GM18873 (cell line): Measurements from ENCODE around the gene ADSS1.

Experiments used
- ATAC-seq: cut with Tn5 transposase; IDR thresholded peaks from one replicate; pipeline ENCODE4 v1.9.1; 2021; ENCODE audit warnings: mild to moderate bottlenecking, moderate library complexity, moderate number of reproducible peaks; ENCODE audit not compliant: unreplicated experiment, low FRiP score

The ADSS1 gene

DNA sequence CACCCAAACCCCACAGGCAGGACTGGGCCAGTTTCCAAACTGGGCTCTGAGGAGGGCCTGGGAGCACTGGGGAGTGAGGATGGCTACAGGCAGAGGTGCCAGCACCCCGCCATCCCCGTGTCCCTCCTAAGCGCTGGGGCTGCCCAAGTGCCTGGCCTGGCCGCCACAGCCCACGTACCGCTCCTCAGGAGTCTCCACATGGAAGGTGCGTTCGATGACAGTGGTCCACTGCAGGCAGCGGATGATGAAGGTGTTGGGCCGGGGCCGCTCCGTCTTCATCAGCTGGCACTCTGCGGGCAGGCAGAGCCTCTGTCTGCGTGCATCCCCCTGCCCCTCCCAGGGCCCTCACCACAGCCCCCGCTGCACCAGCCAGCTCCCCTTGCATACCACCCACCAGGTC, 52.5 kb downstream of the ADSS1 start:
- no peak for ATAC-seq

DNA sequence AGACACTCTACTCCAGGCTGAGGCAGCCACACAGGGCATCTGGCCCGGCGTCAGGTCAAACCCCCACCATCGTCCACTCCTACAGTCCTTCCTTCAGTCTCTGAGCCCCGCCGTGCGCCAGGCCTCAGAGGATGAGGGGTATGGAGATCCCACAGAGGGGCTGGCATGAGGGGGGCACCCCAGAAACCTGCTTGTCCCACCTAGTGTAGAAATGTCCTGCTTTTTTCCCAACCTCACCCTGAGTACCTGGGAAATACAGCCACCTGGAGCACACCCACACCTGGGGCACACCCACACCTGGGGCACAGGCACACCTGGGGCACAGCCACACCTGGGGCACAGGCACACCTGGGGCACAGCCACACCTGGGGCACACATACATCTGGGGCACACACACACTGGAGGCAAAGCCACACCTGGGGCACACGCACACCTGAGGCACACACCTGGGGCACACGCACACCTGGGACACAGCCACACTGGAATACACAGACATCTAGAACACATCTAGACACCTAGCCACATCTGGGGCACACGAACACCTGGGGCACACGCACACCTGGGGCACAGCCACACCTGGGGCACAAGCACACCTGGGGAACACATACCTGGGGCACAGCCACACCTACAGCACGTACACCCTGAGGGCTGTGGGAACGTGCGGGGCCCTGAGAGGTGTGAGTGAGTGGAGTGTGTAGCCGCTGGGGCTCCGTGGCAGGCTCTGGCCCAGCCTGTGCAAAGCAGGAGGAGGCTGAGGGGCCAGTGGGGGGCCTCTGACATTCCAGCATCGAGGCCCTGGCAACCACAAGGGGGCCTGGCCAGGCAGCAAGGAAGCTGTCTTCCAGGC, 53.2 kb downstream of the ADSS1 start:
- no peak for ATAC-seq

DNA sequence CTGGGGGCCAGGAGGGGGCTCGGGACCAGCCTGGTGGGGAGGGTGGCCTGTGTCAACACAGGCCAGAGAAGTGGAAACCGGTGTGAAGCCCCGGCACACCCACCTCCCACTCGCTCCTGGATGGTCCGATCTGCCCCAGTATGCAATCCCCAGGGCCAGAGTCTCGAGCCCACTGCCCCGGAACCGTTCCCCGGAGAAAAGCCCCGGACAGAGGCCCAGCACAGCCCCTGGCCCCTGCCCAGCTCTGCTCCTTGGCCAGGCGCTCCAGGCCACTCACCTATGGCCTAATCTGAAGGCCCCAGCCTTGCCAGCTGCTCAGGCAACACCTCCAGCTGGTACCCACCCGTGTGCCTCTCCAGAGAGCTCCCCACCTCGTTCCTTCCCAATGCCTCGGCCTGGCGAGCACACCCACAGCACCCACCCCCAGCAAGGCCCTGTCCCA, 53.8 kb downstream of the ADSS1 start:
- no peak for ATAC-seq

DNA sequence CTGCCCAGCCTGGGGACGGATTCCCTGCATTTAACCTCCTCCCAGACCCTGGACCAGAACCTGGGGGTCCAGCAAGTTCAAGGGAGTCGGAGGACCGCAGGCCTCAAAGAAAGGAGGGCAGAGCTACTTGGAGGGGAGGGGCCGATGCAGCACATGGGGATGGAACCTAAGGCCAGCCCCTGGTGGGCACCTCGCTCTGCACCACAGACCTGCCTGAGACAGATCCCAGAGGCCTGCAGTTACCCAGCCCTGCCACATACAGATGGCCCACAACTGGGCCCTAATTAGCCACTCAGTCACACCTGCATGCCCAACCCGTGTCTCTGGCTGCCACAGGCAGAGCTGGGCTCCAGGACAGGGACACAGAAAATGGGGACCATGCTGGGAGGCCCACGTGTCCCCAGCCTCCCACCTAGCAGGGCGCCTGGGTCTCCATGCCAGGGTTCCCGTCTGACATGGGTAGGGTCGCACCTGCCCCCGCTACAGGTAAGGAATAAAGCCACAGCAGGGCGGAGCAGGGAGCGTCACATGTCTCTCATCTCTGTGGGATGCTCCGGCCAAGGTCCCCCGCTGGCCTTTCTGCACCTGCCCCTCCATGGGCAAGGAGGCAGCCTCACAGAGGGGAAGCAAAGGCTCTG, 54.8 kb downstream of the ADSS1 start:
- ATAC-seq, result no peak

DNA sequence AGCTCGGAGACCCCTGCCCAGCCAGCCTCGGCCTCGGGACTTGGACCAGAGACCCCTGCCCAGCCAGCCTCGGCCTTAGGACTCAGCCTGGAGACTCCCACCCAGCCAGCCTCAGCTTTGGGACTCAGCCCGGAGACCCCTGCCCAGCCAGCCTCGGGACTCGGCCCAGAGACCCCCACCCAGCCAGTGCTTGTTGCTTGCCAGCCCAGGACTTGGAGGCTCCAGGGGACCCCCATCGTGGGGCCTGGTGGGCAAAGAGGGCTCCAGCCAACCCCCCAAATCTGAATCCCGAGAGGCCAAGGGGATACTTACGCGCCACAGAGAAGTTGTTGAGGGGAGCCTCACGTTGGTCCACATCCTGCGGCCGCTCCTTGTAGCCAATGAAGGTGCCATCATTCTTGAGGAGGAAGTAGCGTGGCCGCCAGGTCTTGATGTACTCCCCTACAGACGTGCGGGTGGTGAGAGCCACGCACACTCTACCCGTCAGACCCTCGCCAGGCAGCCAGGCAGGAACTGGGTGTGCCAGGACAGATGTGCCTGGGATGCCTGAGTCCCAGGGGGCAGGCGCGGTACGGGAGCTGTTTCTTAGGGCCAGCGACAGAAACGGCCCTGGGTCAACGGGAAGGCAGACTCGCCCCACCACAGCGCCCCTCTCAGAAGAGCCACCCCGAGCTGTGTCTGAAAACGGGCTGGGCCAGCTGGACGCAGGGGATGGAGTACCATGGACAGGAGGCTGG, 55.9 kb downstream of the ADSS1 start:
- ATAC-seq, result no peak

DNA sequence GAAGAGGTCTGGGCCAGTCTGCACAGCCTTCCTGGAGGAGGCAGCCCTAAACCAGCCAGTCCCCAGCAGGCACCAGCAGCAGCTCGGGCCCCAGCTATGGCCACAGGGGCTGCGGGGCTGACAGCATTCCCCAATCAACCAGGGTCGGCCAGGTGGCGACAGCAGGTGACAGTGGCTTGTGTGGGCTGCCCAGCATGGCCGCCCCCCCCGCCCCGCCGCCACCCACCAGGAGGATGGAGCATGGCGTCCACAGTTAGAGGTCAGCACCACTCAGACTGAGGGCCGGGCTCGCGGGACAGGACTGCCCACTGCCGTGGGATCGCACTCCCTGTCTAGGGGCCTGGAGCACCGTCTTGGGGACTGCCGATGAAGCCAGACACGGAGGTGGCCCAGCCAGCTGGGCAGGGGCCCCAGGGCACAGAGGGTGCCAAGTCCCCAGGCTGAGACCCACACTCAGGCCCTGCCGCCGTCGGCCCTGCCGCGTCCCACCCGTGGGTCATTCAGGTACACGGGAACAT, 56.5 kb downstream of the ADSS1 start:
- no peak for ATAC-seq

DNA sequence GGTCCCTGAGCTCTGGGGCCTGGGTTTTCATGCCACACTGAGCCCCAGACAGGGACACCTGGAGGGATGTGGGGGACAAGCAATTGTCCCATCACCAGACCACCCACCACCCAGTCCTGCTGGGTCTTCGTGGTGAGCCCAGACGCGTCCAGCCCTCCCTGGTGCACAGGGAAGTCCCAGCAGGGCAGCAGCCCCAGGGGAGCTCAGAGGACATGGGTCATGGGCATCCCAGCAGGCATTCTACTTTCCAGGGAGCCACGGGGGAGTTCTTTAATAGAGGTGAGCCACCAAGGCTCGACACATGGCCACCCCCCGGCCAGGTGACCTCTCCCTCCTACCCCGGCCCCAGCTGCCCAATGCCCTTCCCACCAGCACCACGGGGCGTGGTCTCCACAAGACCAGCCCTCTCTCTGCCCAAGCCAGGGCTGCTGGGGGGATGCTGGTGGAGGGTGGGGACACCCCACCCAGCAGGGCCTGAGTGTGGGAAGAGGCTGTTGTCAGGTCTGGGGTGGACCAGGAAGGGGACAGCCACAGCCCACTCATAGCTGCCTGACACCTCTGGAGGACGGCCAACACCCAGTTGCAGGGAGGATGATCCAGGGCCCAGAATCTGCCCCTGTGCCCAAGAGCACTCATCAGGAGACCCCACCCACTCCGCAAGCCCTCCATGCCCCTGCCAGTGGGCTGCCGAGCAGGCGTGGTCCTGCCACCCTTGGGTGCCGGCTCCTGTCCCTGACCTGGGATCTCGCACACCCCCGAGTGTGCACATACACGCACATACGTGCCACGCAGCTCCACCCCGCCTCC, 57.4 kb downstream of the ADSS1 start:
- ATAC-seq, result no peak

DNA sequence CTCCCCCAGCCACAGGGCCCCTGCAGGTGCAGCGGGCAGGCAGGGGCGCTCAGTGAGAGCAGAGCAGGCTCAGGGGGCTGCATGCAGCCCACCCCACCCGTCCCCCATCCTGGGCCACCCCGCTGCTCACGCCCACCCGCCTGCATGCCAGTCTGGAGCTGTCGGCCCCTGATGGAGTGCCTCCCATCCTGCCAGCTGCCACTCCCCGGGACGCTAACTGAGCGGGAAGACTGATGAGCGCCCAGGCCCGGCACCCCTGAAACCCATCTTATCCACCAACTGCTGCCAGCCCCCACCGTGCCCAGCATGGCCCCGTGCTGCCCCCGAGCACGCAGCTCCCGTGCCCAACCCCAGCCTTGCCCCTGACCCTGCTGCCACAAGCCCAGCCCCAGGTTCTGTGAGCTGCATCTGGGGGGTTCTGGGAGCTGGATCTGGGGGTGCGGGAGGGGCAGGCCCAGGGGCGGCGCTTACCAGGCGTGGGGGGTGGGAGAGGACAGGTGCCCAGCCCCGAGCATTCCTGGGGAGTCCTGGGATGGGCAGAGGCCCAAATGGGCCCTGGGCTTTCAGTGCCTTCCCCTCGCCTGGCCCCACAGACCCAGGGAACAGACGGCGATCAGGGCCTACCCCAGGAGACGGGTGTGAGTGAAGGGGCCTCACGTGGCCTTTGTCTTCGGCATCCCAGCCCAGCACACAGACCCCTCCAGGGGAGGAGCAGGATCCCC, 58.2 kb downstream of the ADSS1 start:
- ATAC-seq, result no peak

DNA sequence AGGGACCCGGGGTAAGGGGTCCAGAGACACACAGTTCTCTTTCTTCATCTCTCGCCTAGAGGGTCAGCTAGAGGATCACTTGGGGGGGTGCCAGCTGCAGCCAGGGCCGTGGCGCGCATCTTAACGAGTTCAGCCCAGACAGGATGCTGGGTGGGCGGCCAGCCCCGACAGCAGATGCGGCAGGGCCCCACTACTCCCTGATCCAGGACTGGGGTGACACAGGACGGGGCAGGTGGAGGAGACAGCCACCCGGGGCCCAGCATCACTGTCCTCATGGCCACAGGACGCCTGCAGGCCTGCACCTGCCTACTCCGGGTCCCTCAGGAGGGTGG, 58.7 kb downstream of the ADSS1 start:
- no peak for ATAC-seq

DNA sequence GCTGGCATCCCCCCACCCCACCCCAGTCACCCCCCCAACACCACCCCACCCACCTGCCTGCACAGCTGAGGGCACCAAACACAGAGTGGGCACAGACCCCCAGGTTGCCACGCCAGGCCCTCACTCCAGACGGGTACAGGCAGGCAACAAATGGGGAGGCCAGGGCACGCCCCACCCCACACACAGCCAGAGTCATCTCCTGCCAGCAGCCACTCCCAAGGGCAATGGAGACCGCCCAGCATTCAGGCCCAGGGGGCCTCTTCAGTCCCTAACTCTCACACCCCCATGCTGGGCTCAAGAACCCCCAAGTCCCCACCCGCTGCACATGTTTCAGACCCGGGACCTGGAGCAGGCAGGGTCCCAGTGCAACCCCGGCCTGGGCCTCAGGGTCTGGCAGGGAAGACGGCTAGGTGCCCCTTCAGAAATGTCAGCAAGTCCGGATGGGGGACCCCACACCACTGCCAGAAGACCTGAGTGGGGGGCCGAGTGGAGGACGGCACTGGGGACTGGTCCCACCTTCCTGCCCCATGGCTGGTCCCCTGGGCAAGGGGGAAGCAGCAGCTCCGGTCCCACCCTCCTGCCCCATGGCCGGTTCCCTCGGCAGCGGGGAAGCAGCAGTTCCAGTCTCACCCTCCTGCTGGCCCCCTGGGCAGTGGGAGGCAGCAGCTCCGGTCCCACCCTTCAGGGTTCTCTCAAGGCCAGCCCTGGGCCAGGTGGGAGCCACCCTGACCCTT, 59.6 kb downstream of the ADSS1 start:
- ATAC-seq, result no peak

DNA sequence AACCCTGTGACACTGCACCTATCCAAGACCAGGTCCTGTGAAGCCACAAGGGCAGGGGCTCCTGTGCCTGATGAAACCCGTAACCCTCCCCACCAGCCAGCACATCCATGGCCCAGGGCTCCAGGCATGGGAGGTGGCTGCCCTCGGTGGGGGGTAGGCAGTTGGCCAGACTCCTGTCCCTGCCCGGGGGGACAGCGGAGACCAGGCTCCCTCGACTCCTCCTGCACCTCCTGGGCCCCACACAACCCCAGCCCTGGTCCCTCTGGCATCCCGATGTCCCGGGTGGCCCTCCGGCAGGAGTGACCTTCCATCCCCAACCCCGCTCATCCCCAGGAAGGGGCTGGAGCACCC, 60.2 kb downstream of the ADSS1 start:
- no peak for ATAC-seq

DNA sequence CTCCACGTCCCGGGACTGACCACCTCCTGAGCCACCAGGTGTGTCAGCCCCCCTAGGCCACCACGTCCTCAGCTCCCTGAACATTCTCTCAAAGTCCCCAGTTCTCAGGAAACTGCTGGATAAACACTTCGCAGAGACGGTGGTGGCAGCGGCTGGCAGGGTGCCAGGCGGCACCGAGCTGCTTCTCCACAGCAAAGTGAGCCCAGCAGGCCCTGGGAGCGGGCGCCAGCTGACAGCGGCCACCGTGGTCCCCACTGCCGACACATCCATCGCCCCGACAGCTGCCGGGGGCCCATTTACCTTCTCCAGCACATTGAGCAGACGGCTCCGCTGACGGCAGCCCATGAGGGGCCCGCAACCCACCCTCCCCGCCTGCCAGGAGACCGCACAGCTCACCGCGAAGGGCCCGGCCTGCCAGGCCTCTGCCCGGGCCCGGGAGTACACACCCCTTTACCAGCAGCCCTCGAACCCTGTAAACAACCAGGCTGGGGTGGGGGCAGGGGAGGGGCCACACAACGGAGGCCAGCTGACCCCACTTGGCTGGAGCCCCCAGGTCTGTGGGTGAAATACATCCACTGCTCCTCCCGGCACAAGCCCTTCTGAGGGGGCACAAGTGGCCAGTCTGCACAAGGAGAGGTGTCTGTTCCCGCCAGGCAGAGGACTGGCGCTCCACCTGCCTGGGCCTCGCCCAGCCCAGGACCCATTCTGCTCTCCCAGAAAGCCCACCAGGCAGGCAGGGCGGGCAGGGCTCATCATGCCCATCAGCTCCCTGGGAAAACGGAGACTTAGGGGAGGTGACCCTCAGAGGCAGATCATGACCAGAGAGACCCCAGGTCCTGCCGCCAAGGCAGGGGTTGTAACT, 61.0 kb downstream of the ADSS1 start:
- ATAC-seq, result no peak

DNA sequence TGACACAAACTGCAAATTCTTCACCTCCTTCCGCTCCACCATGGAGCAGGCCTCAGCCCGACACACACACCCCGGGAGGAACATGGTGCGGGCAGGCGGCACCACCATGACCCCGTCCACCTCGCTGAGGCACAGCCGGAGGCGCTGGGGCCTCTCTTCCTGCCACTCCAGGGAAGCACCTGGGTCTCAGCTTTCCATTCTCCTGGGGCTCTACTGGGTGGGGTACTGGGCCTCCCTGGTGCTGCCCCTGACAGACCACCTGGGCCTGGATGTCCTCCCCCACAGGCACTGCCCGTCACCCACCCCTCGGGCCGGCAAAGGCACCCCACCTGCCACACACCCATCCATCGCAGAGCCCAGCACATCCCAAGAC, 61.7 kb downstream of the ADSS1 start:
- no peak for ATAC-seq

DNA sequence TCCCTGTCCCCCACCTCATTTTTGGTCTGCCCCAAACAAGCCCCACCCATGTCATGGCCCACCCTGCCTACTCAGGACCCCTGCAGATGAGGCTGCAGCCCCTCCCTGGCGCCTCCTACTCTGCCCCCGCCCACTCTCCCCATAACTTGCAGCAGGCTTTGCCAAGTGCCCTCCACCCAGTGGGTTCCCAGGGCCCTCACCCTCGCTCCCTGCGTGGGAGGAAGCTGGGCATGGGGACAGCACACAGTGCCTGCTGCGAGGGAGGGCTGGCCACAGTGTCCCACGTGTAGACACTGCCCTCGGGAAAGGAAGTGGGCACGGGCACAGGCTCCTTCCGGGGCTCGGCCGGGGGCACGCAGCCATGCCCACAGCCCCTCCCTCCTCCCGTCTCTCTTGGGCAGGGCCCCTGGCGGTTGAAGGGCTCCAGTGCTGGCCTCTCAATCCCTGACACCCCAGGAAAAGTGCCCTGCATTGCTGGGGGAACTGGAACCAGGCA, 62.1 kb downstream of the ADSS1 start:
- ATAC-seq, result no peak

DNA sequence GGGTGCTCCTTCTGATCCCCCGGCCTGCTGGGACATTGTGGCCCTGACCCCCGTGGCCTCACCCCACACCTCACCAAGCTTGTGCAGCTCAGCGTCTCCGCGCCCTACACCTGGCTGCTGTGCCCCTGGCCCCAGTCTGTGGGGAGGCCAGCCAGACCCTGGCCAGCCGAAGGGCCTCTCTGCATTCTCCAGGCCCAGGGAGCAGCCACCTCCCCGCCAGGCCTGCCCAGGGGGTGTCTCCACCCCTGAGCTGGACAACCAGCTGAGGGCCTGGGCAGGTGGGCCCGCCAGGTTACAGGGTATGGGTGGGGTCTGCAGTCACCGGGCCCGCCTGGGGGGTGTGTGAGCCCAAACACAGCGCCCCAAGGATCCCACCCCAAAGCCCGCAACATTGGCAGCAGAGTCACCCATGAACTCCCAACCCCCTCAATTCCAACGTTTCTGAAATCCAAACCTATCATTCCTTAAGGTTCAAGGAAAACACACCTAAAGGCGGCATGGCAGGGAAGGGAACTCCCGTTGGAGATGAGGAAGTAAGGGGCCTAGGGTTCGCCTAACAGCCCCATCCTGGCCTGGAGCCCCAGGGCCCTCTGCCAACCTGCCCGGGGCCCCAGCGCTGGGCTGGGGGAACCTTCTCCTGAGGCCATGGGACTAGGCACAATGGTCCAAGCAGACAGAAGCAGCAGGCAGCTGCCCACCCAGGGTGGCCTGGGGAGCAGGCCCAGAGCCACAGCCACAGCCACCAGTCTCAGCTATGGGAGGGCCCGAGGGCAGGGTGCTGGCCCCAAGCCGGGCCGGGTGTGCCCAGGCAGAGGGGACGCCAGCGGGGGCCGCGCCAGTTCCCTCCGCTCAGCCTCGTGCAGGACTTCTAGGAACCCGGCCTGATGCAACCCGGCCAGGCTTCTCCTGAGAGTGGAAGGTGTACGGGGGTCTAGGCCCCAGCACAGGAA, 63.0 kb downstream of the ADSS1 start:
- ATAC-seq, result no peak

DNA sequence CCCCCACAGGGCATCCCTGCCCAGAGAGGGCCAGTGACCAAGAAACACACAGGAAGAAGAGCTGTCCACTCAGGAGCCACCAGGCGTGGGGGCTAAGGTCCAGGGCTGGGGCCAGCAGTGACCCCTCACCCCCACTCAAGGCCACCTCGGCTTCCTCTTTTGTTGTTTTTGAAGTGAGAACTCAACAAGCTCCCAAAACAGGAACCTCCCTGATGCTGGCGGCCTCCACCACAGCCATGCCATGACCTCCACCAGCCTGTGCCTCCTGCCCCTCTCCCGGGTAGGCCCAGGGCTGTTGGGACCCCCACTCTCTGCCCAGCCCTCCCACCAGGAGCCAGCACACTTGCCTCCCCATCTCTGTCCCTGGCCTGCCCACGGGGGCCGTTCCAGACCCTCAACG, 63.7 kb downstream of the ADSS1 start:
- ATAC-seq, result no peak

DNA sequence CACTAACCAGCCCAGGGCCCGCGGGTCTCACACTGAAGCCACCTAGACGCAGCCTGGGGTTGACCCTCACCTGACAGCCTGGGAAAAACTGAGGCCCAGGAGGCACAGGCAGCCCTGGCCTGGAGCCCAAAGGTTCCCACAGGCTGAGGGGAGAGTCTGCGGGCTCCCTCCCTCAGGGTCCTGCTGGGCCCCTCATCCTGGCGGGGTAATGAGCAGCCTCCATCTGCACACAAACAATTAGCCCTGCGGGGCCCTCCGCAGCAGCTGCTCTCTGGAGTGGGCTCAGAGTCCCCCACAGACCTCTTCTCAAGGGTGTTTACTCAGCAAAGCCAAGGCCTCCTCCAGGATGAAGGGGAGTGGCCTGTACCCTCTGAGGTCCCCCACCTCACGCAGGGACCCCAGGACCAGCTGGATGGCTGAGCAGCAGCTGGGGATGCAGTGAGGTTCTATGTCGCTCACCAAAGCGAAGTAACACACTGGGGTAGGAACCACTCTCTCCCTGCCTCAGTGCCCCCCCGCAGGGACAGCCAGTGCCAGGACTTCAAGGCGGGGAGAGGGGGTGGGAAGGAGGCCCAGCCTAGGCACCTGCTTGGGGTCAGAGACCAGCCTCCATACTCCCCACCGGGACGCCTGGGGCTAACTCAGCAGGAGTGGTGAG, 64.3 kb downstream of the ADSS1 start:
- ATAC-seq, result no peak
